ENCODE measurements around the gene MPI. TPM values are rescaled to one million over a fixed set of nuclear protein-coding genes. Genes with fewer than 3 reads are reported as not detected.

MPI gene
- total and polyA plus RNA-seq, 10 of the 15 experiments (the other 5 are each of a cell fraction or from before 2014, with no cell fraction given), result 35.6 to 93.9 (median 44.1) TPM

- in situ Hi-C loops (cut with MboI) (no loop called here), intact Hi-C loops (cut with micrococcal nuclease; ENCODE audit: unreplicated experiment) (no loop called here)
- no peak overlapping the region for H2AFZ ChIP-seq (ENCODE audit: control insufficient read depth, low read depth, low read length)
- H3K9ac ChIP-seq (ENCODE audit: control insufficient read depth, insufficient read depth, low read length), result no peak overlapping the region
- H4K20me1 ChIP-seq (ENCODE audit: control insufficient read depth, insufficient read depth), result no peaks in the 10 kb centered on the region
- DNase-seq (ENCODE audit: low read depth, low spot score) (no peak), FAIRE-seq (no peak), ATAC-seq (no peak)
- no peak overlapping the region for H3K4me2 ChIP-seq (ENCODE audit: control insufficient read depth, insufficient read depth)
- no peak for TF ChIP-seq STAT1 (conservative IDR thresholded peaks at IDR 0.05)
- no peak for TF ChIP-seq SREBF1 (IDR thresholded peaks at IDR 0.05; ENCODE audit: low read length)
- no peak for TF ChIP-seq MYC (IDR thresholded peaks at IDR 0.05; ENCODE audit: insufficient read depth, insufficient read length, insufficient replicate concordance, low read length, severe bottlenecking)
- TF ChIP-seq EGR1 (IDR thresholded peaks at IDR 0.05; ENCODE audit: borderline replicate concordance in 1 of 2, low read depth in 2 of 2, low read length in 2 of 2), result no peak
- TF ChIP-seq SREBF2 (IDR thresholded peaks at IDR 0.05; ENCODE audit: low read length), result no peak
- TF ChIP-seq RAD21 (IDR thresholded peaks at IDR 0.05; ENCODE audit: insufficient read depth, low read depth, low read length), result no peak
- 91% methylated on average over 5 of the region's 5 CpGs for WGBS (ENCODE audit: insufficient coverage, insufficient replicate concordance, low lambda C conversion rate, missing lambda C conversion rate)
- H3K4me3 ChIP-seq, result no peak overlapping the region
- peaks cover 12% of the 10 kb centered on the region for H3K4me1 ChIP-seq (ENCODE audit: control insufficient read depth, insufficient read depth, low read length)
- ChIA-PET POLR2A (no interaction called here), CTCF (no interaction called here), RAD21 (ENCODE audit: unreplicated experiment) (no interaction called here), SMC1A (ENCODE audit: uncharacterized antibody, unreplicated experiment) (no interaction called here)
- peaks cover 3 to 29% of the 10 kb centered on the region in 2 experiments for H3K36me3 ChIP-seq (ENCODE audit: control insufficient read depth in 2 of 2, insufficient read depth in 2 of 2, low read length in 1 of 2)
- TSS peak; percentile 30 for BruUV-seq (replicated peaks)
- H3K79me2 ChIP-seq (ENCODE audit: control insufficient read depth, insufficient read depth, low read length), result peaks cover 40% of the 10 kb centered on the region
- no peaks in the 10 kb centered on the region for H3K27me3 ChIP-seq (replicated peaks in 1 of 2; ENCODE audit: control insufficient read depth in 2 of 2, insufficient read depth in 2 of 2, low read length in 1 of 2)
- H3K9me3 ChIP-seq (replicated peaks; ENCODE audit: control insufficient read depth, insufficient read depth, low read length), result no peaks in the 10 kb centered on the region
- H3K27ac ChIP-seq (ENCODE audit: control insufficient read depth, insufficient read depth), result no peak overlapping the region
Measured at GRCh38 chr15:74928771-74929198, 38.9 kb downstream of the MPI start.

- no peaks in the 10 kb centered on the region for H3K27me3 ChIP-seq (replicated peaks in 1 of 2; ENCODE audit: control insufficient read depth in 2 of 2, insufficient read depth in 2 of 2, low read length in 1 of 2)
- ChIA-PET POLR2A (interaction anchor here (0.6 to 0.9 kb wide), 3 partner anchors 15 to 231 kb away, joined by 3 to 5 read pairs (median 3); no protein-coding TSS in a partner anchor), RAD21 (ENCODE audit: unreplicated experiment) (interaction anchor here (1.1 to 1.6 kb wide), 2 partner anchors 150 to 165 kb away, joined by 4 to 7 read pairs; no protein-coding TSS in a partner anchor), CTCF (interaction anchor here (0.7 to 2.9 kb wide), 6 partner anchors 17 to 162 kb away, joined by 3 to 19 read pairs (median 6); no protein-coding TSS in a partner anchor), SMC1A (ENCODE audit: uncharacterized antibody, unreplicated experiment) (interaction anchor here (1.5 to 2.7 kb wide), 2 partner anchors 16 to 32 kb away, joined by 5 to 9 read pairs; no protein-coding TSS in a partner anchor)
- TF ChIP-seq RBBP5 (conservative IDR thresholded peaks at IDR 0.05) (no peak), SMAD1 (IDR thresholded peaks at IDR 0.05; ENCODE audit: low read depth, partially characterized antibody) (no peak), IRF4 (IDR thresholded peaks at IDR 0.05; ENCODE audit: low read depth, low read length) (no peak), POU2F2 (IDR thresholded peaks at IDR 0.05; ENCODE audit: borderline replicate concordance, low read depth, low read length) (no peak), CHD2 (IDR thresholded peaks at IDR 0.05; ENCODE audit: borderline replicate concordance, low read depth, low read length) (no peak), MYC (IDR thresholded peaks at IDR 0.05; ENCODE audit: insufficient read depth, insufficient read length, insufficient replicate concordance, low read length, severe bottlenecking) (no peak), TARDBP (IDR thresholded peaks at IDR 0.05; ENCODE audit: borderline replicate concordance) (no peak), YY1 (IDR thresholded peaks at IDR 0.05; ENCODE audit: low read depth, low read length) (no peak), RUNX3 (IDR thresholded peaks at IDR 0.05; ENCODE audit: low read length) (no peak), TCF3 (IDR thresholded peaks at IDR 0.05; ENCODE audit: borderline replicate concordance, insufficient read depth, low read depth, low read length) (no peak), NR2C2 (IDR thresholded peaks at IDR 0.05; ENCODE audit: borderline replicate concordance, control insufficient read depth, insufficient read length, low read depth) (no peak)
- peaks cover 78% of the 10 kb centered on the region for H3K79me2 ChIP-seq (ENCODE audit: control insufficient read depth, insufficient read depth, low read length)
- no TSS peak for BruUV-seq (replicated peaks)
- no peak overlapping the region for H2AFZ ChIP-seq (ENCODE audit: control insufficient read depth, low read depth, low read length)
- FAIRE-seq (peak; percentile 44), ATAC-seq (no peak), DNase-seq (ENCODE audit: low read depth, low spot score) (no peak)
- no peaks in the 10 kb centered on the region for H4K20me1 ChIP-seq (ENCODE audit: control insufficient read depth, insufficient read depth)
- 23% methylated on average over 2 of the region's 2 CpGs for WGBS (ENCODE audit: insufficient coverage, insufficient replicate concordance, low lambda C conversion rate, missing lambda C conversion rate)
- H3K36me3 ChIP-seq (ENCODE audit: control insufficient read depth in 2 of 2, insufficient read depth in 2 of 2, low read length in 1 of 2), result peaks cover 3 to 14% of the 10 kb centered on the region in 2 experiments
- no peaks in the 10 kb centered on the region for H3K9me3 ChIP-seq (replicated peaks; ENCODE audit: control insufficient read depth, insufficient read depth, low read length)
- H3K4me3 ChIP-seq, result peak overlapping the region; percentile 64; the same call in 1 of the 2 replicates
- peak overlapping the region; percentile 15 for H3K9ac ChIP-seq (ENCODE audit: control insufficient read depth, insufficient read depth, low read length)
- peak overlapping the region; percentile 97 for H3K27ac ChIP-seq (ENCODE audit: control insufficient read depth, insufficient read depth)
- in situ Hi-C loops (cut with MboI), result no loop called here
- H3K4me2 ChIP-seq (ENCODE audit: control insufficient read depth, insufficient read depth), result peak overlapping the region; percentile 83
- H3K4me1 ChIP-seq (ENCODE audit: control insufficient read depth, insufficient read depth, low read length), result peaks cover 12% of the 10 kb centered on the region
- intact Hi-C loops (cut with micrococcal nuclease; ENCODE audit: unreplicated experiment), result loop anchor here (10.0 kb wide), 1 partner anchor 711 kb away; the partner anchor contains the start of genes IMP3 and SNX33
Measured at GRCh38 chr15:74933573-74933972, 43.7 kb downstream of the MPI start.

Measured in GM12878 (cell line).